Measurements from ENCODE around the gene TRAPPC11.

The TRAPPC11 gene

GRCh38 chr4:183758061-183758757 is 99.1 kb downstream of the TRAPPC11 start:
- H3K4me3 ChIP-seq (ENCODE audit: low read depth, low read length), result no peak overlapping the region
- no peak for TF ChIP-seq CTCF (IDR thresholded peaks at IDR 0.05; ENCODE audit: low read depth, low read length)

GRCh38 chr4:183758758-183759447 is 99.8 kb downstream of the TRAPPC11 start:
- TF ChIP-seq CTCF (IDR thresholded peaks at IDR 0.05; ENCODE audit: low read depth, low read length), result no peak
- H3K4me3 ChIP-seq (ENCODE audit: low read depth, low read length), result no peak overlapping the region

- H3K4me3 ChIP-seq (ENCODE audit: low read depth, low read length), result no peak overlapping the region
- TF ChIP-seq CTCF (IDR thresholded peaks at IDR 0.05; ENCODE audit: low read depth, low read length), result no peak
These were observed 101.2 kb downstream of the TRAPPC11 start for GRCh38 chr4:183760326-183760725.
